PC-9 (cell line): ENCODE measurements around the gene MERTK. TPM values are rescaled to one million over a fixed set of nuclear protein-coding genes. Genes with fewer than 3 reads are reported as not detected.
A peak's percentile ranks its signal among the peaks of the same experiment; 100 is the strongest.
"Not testable (repeated sequence)": the region's sequence is repeated elsewhere in the genome, so short reads cannot be mapped to it uniquely, and the experiment has no call there.

Source experiments
- BruUV-seq: library from RNA; stranded (reverse); fragments of 400-500 nt; replicated peaks from 2 replicates; lab custom pipeline; 2021; lab: Mats Ljungman, UMichigan
- CTCF ChIA-PET: fragments of 300-600 bp; sonication (Branson Sonifier 250); formaldehyde crosslinking; loops from one replicate; lab custom pipeline; 2022; ENCODE audit warnings: antibody characterized with exemption; lab: Charles Lee
- POLR2A ChIA-PET: fragments of 300-600 bp; sonication (Branson Sonifier 250); formaldehyde crosslinking; loops from one replicate; lab custom pipeline; 2022; ENCODE audit warnings: antibody characterized with exemption; ENCODE audit not compliant: unreplicated experiment; lab: Charles Lee
- DNase-seq, 2 experiments: peaks; one replicate each; pipeline versions ENCODE4 v3.0.0 to v3.0.0-alpha.2; 2015 to 2022; ENCODE audit warnings: mixed read lengths in 1 of 2
- H2AFZ ChIP-seq: fragments of 200-600 bp; sonication (generic); 2 replicates; pipeline ENCODE4 v1.8.1; 2017; ENCODE audit warnings: antibody characterized with exemption
- H3F3A ChIP-seq: fragments of 200-600 bp; sonication (generic); 2 replicates; pipeline ENCODE4 v1.8.1; 2017; ENCODE audit warnings: antibody characterized with exemption, mild to moderate bottlenecking, low read depth; ENCODE audit not compliant: insufficient read depth
- H3K27ac ChIP-seq: fragments of 200-600 bp; sonication (generic); 2 replicates; pipeline ENCODE4 v1.6.1; 2016; ENCODE audit warnings: mixed run types
- H3K27me3 ChIP-seq: fragments of 200-600 bp; sonication (generic); 2 replicates; pipeline ENCODE4 v1.6.1; 2016; ENCODE audit warnings: low read depth, mixed run types; ENCODE audit not compliant: insufficient read depth
- H3K36me3 ChIP-seq: fragments of 200-600 bp; sonication (generic); 2 replicates; pipeline ENCODE4 v1.6.1; 2016; ENCODE audit warnings: low read depth, mixed run types
- H3K4me1 ChIP-seq: fragments of 200-600 bp; sonication (generic); replicated peaks from 2 replicates; pipeline ENCODE4 v1.6.1; 2016; ENCODE audit warnings: mixed run types; ENCODE audit not compliant: insufficient read depth
- H3K4me2 ChIP-seq: fragments of 200-600 bp; sonication (generic); 2 replicates; pipeline ENCODE4 v1.6.1; 2017; ENCODE audit warnings: mixed run types
- H3K4me3 ChIP-seq: fragments of 200-600 bp; sonication (generic); 2 replicates; pipeline ENCODE4 v1.6.1; 2016; ENCODE audit warnings: mixed run types
- H3K79me2 ChIP-seq: fragments of 200-600 bp; sonication (generic); 2 replicates; pipeline ENCODE4 v1.6.1; 2017; ENCODE audit warnings: low read depth, mixed run types
- H3K9me2 ChIP-seq: fragments of 200-600 bp; sonication (generic); 2 replicates; pipeline ENCODE4 v1.8.1; 2017; ENCODE audit warnings: mild to moderate bottlenecking; ENCODE audit not compliant: insufficient read depth
- H3K9me3 ChIP-seq: fragments of 200-600 bp; sonication (generic); 2 replicates; pipeline ENCODE4 v1.8.1; 2016; ENCODE audit warnings: low read depth; ENCODE audit not compliant: insufficient read depth
- H4K20me1 ChIP-seq: fragments of 200-600 bp; sonication (generic); 2 replicates; pipeline ENCODE4 v1.8.1; 2017; ENCODE audit not compliant: insufficient read depth
- EZH2 ChIP-seq: fragments of 200-600 bp; sonication (generic); IDR thresholded peaks from 2 replicates; pipeline ENCODE4 v1.8.0; 2017; ENCODE audit warnings: antibody characterized with exemption, low read depth
- intact Hi-C: fragments of 100-400 bp; cut with micrococcal nuclease; formaldehyde crosslinking; loops from one replicate; pipeline ENCODE4 v1.10.0; 2022; ENCODE audit not compliant: unreplicated experiment
- total RNA-seq: library from RNA; stranded (reverse); gene quantifications from 2 replicates; pipeline ENCODE4 v1.2.3, GENCODE V29; 2021
- TF ChIP-seq, protein P1 (sequence below): fragments of 200-600 bp; sonication (generic); conservative IDR thresholded peaks from 2 replicates; pipeline ENCODE4 v1.6.1; 2017; ENCODE audit warnings: mixed run types, antibody characterized with exemption, mild to moderate bottlenecking, moderate library complexity

Gene MERTK
- total RNA-seq, 1 experiment from 2014 or later, result 1.6 TPM

DNA sequence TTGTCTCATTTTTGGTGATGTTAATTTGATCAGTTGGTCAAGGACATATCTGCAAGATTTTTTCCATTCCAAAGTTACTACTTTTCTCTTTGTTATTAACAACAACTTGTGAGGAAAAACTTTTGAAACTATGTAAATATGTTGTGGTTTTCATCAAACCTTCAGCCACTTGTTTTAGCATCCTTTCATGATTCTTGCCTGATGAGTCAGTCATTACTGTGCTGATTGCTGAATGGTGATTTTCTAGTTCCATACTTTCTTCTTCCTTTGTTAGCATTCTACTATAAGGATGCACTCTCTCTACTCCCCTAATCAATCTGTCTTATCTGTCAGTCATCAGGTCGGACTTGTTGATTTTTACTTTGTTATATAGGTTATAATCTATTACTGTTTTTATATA, 167.6 kb downstream of the MERTK start:
- ChIA-PET POLR2A (no interaction called here), CTCF (no interaction called here)
- no peak for TF ChIP-seq EZH2
- TF ChIP-seq, protein P1, sequence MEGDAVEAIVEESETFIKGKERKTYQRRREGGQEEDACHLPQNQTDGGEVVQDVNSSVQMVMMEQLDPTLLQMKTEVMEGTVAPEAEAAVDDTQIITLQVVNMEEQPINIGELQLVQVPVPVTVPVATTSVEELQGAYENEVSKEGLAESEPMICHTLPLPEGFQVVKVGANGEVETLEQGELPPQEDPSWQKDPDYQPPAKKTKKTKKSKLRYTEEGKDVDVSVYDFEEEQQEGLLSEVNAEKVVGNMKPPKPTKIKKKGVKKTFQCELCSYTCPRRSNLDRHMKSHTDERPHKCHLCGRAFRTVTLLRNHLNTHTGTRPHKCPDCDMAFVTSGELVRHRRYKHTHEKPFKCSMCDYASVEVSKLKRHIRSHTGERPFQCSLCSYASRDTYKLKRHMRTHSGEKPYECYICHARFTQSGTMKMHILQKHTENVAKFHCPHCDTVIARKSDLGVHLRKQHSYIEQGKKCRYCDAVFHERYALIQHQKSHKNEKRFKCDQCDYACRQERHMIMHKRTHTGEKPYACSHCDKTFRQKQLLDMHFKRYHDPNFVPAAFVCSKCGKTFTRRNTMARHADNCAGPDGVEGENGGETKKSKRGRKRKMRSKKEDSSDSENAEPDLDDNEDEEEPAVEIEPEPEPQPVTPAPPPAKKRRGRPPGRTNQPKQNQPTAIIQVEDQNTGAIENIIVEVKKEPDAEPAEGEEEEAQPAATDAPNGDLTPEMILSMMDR, result no peak
- Histone ChIP-seq H3K79me2 (peaks cover 33% of the 10 kb centered on the region), H3K9me3 (peaks cover 5% of the 10 kb centered on the region; the same call in 1 of the 2 replicates), H3K27me3 (no peaks in the 10 kb centered on the region), H3K4me1 (peaks cover 35% of the 10 kb centered on the region), H3K9me2 (no peaks in the 10 kb centered on the region), H3F3A (peaks cover 37% of the 10 kb centered on the region), H3K27ac (peak overlapping the region; percentile 10), H3K4me3 (no peak overlapping the region), H3K36me3 (peaks cover 62% of the 10 kb centered on the region), H4K20me1 (no peaks in the 10 kb centered on the region), H3K4me2 (peak overlapping the region; percentile 8), H2AFZ (no peak overlapping the region)
- no TSS peak for BruUV-seq
- DNase-seq, result peak in 1 of 2 experiments; percentile 82
- intact Hi-C loops, result loop anchor here (1.0 kb wide), 1 partner anchor 9 kb away; no protein-coding TSS in a partner anchor

DNA sequence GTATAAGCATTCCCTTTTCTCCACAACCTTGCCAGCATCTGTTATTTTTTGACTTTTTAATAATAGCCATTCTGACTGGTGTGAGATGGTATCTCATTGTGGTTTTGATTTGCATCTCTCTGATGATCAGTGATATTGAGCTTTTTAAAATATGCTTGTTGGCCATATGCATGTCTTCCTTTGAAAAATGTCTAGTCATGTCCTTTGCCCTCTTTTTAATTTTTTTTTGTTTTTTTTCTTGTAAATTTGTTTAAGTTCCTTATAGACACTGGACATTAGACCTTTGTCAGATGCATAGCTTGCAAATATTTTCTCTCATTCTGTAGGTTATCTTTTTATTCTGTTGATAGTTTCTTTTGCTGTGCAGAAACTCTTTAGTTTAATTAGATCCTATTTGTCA, 171.4 kb downstream of the MERTK start:
- peaks cover 54% of the 10 kb centered on the region for H3K36me3 ChIP-seq
- peaks cover 30% of the 10 kb centered on the region for H3F3A ChIP-seq
- H3K4me3 ChIP-seq, H3K4me2 ChIP-seq, H3K27ac ChIP-seq, H2AFZ ChIP-seq, DNase-seq, CTCF ChIA-PET, BruUV-seq, H4K20me1 ChIP-seq, H3K27me3 ChIP-seq, H3K9me3 ChIP-seq, intact Hi-C loops, H3K9me2 ChIP-seq, POLR2A ChIA-PET: not testable (repeated sequence)
- H3K79me2 ChIP-seq, result peaks cover 39% of the 10 kb centered on the region
- peaks cover 39% of the 10 kb centered on the region for H3K4me1 ChIP-seq

DNA sequence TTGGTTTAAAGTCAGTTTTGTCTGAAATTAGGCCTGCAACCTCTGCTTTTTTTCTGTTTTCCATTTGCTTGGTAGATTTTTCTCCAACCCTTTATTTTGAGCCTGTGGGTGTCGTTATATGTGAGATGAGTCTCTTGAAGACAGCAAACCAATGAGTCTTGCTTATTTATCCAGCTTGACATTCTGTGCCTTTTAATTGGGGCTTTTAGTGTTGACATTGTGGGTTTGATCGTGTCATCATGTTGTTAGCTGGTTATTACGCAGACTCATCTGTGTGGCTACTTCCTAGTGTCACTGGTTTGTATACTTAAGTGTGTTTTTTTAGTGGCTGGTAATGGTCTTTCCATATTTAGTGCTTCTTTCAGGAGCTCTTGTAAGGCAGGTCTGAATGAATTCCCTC, 175.5 kb downstream of the MERTK start:
- H3K36me3 ChIP-seq, result peaks cover 51% of the 10 kb centered on the region
- peak overlapping the region; percentile 74; the same call in 1 of the 2 replicates for H3K4me2 ChIP-seq
- ChIA-PET CTCF (no interaction called here), POLR2A (no interaction called here)
- H4K20me1 ChIP-seq, result no peaks in the 10 kb centered on the region
- H3K27me3 ChIP-seq, result no peaks in the 10 kb centered on the region
- H2AFZ ChIP-seq, result no peak overlapping the region
- H3K4me3 ChIP-seq, result no peak overlapping the region
- peaks cover 5% of the 10 kb centered on the region for H3K9me3 ChIP-seq
- peak overlapping the region; percentile 89 for H3K27ac ChIP-seq
- DNase-seq, result peak in 1 of 2 experiments; percentile 41
- intact Hi-C loops, result no loop called here
- no peaks in the 10 kb centered on the region for H3K9me2 ChIP-seq
- BruUV-seq, result no TSS peak
- peaks cover 41% of the 10 kb centered on the region for H3K79me2 ChIP-seq
- TF ChIP-seq EZH2, result no peak
- H3K4me1 ChIP-seq, result peaks cover 40% of the 10 kb centered on the region
- H3F3A ChIP-seq, result peaks cover 33% of the 10 kb centered on the region

DNA sequence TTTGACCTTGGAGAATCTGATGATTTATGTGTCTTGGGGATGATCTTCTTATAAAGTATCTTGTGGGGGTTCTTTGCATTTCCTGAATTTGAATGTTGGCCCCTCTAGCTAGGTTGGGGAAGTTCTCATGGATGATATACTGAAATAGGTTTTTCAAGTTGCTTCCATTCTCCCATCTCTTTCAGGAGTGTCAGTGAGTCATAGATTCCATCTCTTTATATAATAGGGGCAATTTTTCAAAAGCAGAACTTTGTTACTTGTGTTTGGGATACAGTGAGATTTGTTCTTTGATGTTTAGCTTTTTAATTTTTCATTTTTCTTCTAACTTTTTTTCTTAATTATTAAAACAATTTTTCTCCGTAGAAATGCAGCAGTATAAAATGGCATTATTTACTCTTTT, 176.1 kb downstream of the MERTK start:
- H3K9me3 ChIP-seq, result peaks cover 2% of the 10 kb centered on the region
- intact Hi-C loops, result no loop called here
- peaks cover 54% of the 10 kb centered on the region for H3K36me3 ChIP-seq
- H3K27ac ChIP-seq, result peak overlapping the region; percentile 89
- no peak for DNase-seq
- H3K79me2 ChIP-seq, result peaks cover 41% of the 10 kb centered on the region
- no peak for TF ChIP-seq EZH2
- TF ChIP-seq, protein P1, result no peak
- no TSS peak for BruUV-seq
- peak overlapping the region; percentile 44; the same call in 1 of the 2 replicates for H3K4me3 ChIP-seq
- ChIA-PET POLR2A (no interaction called here), CTCF (no interaction called here)
- H3F3A ChIP-seq, result peaks cover 33% of the 10 kb centered on the region
- H3K4me2 ChIP-seq, result peak overlapping the region; percentile 74
- H3K27me3 ChIP-seq, result no peaks in the 10 kb centered on the region
- H3K9me2 ChIP-seq, result no peaks in the 10 kb centered on the region
- no peak overlapping the region for H2AFZ ChIP-seq
- peaks cover 40% of the 10 kb centered on the region for H3K4me1 ChIP-seq
- H4K20me1 ChIP-seq, result no peaks in the 10 kb centered on the region
